ENCODE data around the gene MAP3K15. TPM values are rescaled to one million over a fixed set of nuclear protein-coding genes. Genes with fewer than 3 reads are reported as not detected.
"Not testable (repeated sequence)": the region's sequence is repeated elsewhere in the genome, so short reads cannot be mapped to it uniquely, and the experiment has no call there.

MAP3K15 gene
- total RNA-seq, 2 experiments from 2014 or later, result 0.21 to 0.38 TPM

GRCh38 chrX:19512359-19512758, 2.9 kb downstream of the MAP3K15 start:
- CTCF ChIA-PET, result no interaction called here
- Mint-ChIP-seq H3K27me3 (peaks cover 36% of the 10 kb centered on the region), H3K9me3 (ENCODE audit: low read depth) (no peaks in the 10 kb centered on the region), H3K27ac (no peak overlapping the region), H3K36me3 (no peaks in the 10 kb centered on the region), H3K4me3 (no peak overlapping the region), H3K4me1 (peaks cover 2% of the 10 kb centered on the region)
- no peak for ATAC-seq
- no peak for DNase-seq

GRCh38 chrX:19511796-19512195, 3.5 kb downstream of the MAP3K15 start:
- CTCF ChIA-PET; H3K4me3 Mint-ChIP-seq; ATAC-seq; H3K36me3 Mint-ChIP-seq; H3K9me3 Mint-ChIP-seq (ENCODE audit: low read depth); DNase-seq; H3K27ac Mint-ChIP-seq; H3K4me1 Mint-ChIP-seq: not testable (repeated sequence)
- peaks cover 30% of the 10 kb centered on the region for H3K27me3 Mint-ChIP-seq

DNA sequence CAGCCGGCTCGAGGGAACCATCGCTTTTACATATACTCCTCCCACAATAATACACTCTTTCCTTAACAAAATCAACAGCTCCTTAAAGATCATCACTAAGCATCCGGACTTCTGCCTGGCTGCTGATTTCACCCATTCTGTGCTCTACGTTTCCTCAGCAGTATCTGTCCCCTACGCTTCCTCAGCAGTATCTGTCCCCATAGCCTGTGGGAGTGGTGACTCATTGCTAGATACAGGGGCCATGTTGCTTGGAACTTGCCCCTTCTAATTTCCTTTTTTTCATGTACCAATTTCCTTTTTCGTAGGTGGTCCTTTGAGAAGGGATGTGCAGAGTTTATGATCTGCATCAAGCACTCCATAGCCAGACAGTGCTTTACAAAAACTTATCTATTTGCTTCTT, 18.6 kb downstream of the MAP3K15 start:
- H3K27ac Mint-ChIP-seq, result no peak overlapping the region
- H3K9me3 Mint-ChIP-seq (ENCODE audit: low read depth), result no peaks in the 10 kb centered on the region
- ATAC-seq (no peak), DNase-seq (no peak)
- H3K4me1 Mint-ChIP-seq, result no peaks in the 10 kb centered on the region
- H3K27me3 Mint-ChIP-seq, result peaks cover 11% of the 10 kb centered on the region
- CTCF ChIA-PET, result no interaction called here
- no peak overlapping the region for H3K4me3 Mint-ChIP-seq
- H3K36me3 Mint-ChIP-seq, result no peaks in the 10 kb centered on the region

DNA sequence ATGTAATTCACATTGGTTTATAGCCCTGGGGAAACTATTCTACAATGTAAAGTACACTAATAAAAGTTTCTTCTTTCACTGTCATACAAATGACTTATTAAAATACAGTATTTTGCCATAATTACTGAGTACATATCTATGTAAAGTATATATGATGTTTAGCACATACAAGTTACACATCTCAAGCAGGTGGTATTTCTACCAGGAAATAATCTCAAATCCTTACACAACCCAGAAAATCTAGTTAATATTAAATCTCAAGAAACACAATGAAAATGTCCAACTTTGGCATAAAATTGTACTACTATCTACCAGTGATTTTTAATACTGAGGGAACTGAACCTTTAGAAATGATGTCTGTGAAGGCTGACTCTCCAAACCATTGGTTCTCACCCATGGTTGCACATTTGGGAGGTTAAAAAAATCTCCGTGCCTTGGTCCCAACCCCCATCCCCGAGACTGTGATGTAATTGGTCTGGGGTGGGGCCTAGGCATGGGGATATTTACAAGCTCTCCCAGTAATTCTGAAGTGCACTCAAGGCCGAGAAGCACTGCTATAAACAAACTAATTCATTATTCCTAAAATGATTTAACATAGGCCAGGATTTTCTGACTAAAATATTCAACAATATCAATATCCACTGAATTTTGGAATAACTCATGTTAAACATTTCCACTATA, 27.6 kb downstream of the MAP3K15 start:
- peaks cover 5% of the 10 kb centered on the region for H3K4me1 Mint-ChIP-seq
- no peak overlapping the region for H3K27ac Mint-ChIP-seq
- no peak for ATAC-seq
- H3K27me3 Mint-ChIP-seq, result no peaks in the 10 kb centered on the region
- H3K36me3 Mint-ChIP-seq, result no peaks in the 10 kb centered on the region
- H3K4me3 Mint-ChIP-seq, result no peak overlapping the region
- CTCF ChIA-PET, result no interaction called here
- H3K9me3 Mint-ChIP-seq (ENCODE audit: low read depth), result no peaks in the 10 kb centered on the region
- no peak for DNase-seq

DNA sequence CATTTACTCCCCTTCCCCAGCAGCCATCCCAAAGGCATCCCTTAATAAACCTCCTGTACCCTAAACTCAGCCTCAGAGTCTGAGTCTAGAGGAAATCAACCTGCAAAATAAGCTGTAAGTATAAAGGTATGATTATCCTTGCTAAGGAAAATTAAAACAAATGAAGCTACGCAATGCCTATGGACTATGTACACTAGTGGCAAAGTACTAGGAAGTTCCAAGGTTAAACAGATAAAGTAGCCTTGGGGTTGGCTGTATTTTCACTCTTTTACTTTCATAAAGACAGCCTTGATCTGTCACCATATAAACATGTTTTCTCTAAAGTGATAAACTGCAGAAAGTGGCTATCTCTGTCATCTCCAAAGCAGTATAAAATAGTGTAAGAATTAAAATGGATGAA, 35.9 kb downstream of the MAP3K15 start:
- Mint-ChIP-seq H3K9me3 (ENCODE audit: low read depth) (peaks cover 2% of the 10 kb centered on the region), H3K36me3 (peaks cover 2% of the 10 kb centered on the region), H3K27ac (no peak overlapping the region), H3K4me1 (no peaks in the 10 kb centered on the region), H3K27me3 (no peaks in the 10 kb centered on the region), H3K4me3 (no peak overlapping the region)
- ATAC-seq, result no peak
- CTCF ChIA-PET, result no interaction called here
- DNase-seq, result no peak

- CTCF ChIA-PET; H3K4me3 Mint-ChIP-seq; ATAC-seq; H3K27me3 Mint-ChIP-seq; H3K9me3 Mint-ChIP-seq (ENCODE audit: low read depth); H3K4me1 Mint-ChIP-seq; H3K36me3 Mint-ChIP-seq; DNase-seq; H3K27ac Mint-ChIP-seq: not testable (repeated sequence)
These were observed 46.9 kb downstream of the MAP3K15 start for GRCh38 chrX:19468383-19468782.

DNA sequence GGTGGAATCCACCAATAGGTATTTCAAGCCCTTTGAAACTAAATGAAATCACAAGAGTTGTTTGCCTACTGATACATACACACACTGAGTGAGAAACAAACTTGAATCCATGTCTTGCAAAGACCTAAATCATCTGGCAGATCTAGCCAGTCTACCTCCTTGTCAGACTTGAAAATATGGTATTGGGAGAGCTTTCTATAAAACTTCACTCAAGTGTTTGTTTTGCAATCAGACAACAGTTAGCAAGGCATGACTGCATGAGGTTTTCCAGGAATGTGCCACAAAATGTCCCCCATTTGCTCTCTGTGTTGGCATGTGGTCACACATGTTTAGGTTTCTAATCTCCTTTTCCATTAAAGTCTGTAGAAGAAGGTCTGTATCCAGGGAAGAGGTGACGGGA, 52.4 kb downstream of the MAP3K15 start:
- DNase-seq (no peak), ATAC-seq (no peak)
- no peaks in the 10 kb centered on the region for H3K9me3 Mint-ChIP-seq (ENCODE audit: low read depth)
- no peak overlapping the region for H3K27ac Mint-ChIP-seq
- peaks cover 9% of the 10 kb centered on the region for H3K27me3 Mint-ChIP-seq
- no peak overlapping the region for H3K4me3 Mint-ChIP-seq
- no peaks in the 10 kb centered on the region for H3K36me3 Mint-ChIP-seq
- CTCF ChIA-PET, result no interaction called here
- H3K4me1 Mint-ChIP-seq, result no peaks in the 10 kb centered on the region

GRCh38 chrX:19462231-19462630, 53.1 kb downstream of the MAP3K15 start:
- Mint-ChIP-seq H3K36me3 (no peaks in the 10 kb centered on the region), H3K27me3 (peaks cover 9% of the 10 kb centered on the region), H3K4me3 (no peak overlapping the region), H3K4me1 (no peaks in the 10 kb centered on the region), H3K27ac (no peak overlapping the region), H3K9me3 (ENCODE audit: low read depth) (no peaks in the 10 kb centered on the region)
- no peak for DNase-seq
- no peak for ATAC-seq
- CTCF ChIA-PET, result no interaction called here

DNA sequence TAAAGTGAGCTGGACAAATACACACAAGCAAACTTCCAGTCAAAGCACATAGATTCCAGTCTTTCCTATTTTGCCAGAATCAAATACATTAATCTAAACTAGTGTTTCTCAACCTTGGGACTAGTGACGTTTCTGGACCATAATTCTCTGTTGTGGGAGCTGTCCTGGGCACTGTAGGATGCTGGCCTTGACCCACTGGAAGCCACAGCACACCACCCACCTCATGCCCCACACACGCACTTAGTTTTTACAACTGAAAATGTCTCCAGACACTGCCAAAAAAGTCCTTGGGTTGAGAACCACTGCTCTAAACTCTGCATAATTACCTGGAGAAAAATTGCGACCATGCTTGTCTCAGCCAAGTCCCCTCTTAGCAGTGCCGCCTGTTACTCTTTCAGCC, 57.6 kb downstream of the MAP3K15 start:
- no peaks in the 10 kb centered on the region for H3K27me3 Mint-ChIP-seq
- CTCF ChIA-PET, result no interaction called here
- ATAC-seq, result no peak
- no peaks in the 10 kb centered on the region for H3K4me1 Mint-ChIP-seq
- H3K4me3 Mint-ChIP-seq, result no peak overlapping the region
- no peaks in the 10 kb centered on the region for H3K36me3 Mint-ChIP-seq
- no peak overlapping the region for H3K27ac Mint-ChIP-seq
- DNase-seq, result no peak
- H3K9me3 Mint-ChIP-seq (ENCODE audit: low read depth), result no peaks in the 10 kb centered on the region

GRCh38 chrX:19448077-19448476, 67.2 kb downstream of the MAP3K15 start:
- no peaks in the 10 kb centered on the region for H3K27me3 Mint-ChIP-seq
- H3K9me3 Mint-ChIP-seq (ENCODE audit: low read depth), result no peaks in the 10 kb centered on the region

GRCh38 chrX:19446397-19446796, 68.9 kb downstream of the MAP3K15 start:
- no peaks in the 10 kb centered on the region for H3K27me3 Mint-ChIP-seq

More at GRCh38 chrX:19448077-19448476, 67.2 kb downstream of the MAP3K15 start:
- Mint-ChIP-seq H3K36me3 (no peaks in the 10 kb centered on the region), H3K4me3 (no peak overlapping the region), H3K27ac (no peak overlapping the region), H3K4me1 (no peaks in the 10 kb centered on the region)
- CTCF ChIA-PET, result no interaction called here
- no peak for ATAC-seq
- no peak for DNase-seq

DNA sequence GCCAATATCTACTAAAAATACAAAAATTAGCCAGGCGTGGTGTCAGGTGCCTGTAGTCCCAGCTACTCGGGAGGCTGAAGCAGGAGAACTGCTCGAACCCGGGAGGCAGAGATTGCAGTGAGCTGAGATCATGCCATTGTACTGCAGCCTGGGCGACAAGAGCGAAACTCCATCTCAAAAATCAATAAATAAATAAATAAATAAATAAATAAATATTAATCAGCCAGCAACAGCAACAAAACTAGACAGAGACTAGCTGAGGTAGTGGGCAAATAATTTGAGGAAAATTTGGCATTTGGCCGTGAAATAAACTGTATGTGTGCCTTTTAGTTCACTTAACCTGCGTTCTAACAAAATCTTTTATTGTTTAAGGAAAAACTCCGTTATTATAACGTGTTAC, 69.5 kb downstream of the MAP3K15 start:
- ATAC-seq; H3K4me3 Mint-ChIP-seq; H3K27me3 Mint-ChIP-seq; H3K36me3 Mint-ChIP-seq; H3K9me3 Mint-ChIP-seq (ENCODE audit: low read depth); H3K4me1 Mint-ChIP-seq; CTCF ChIA-PET; DNase-seq; H3K27ac Mint-ChIP-seq: not testable (repeated sequence)

More at GRCh38 chrX:19446397-19446796, 68.9 kb downstream of the MAP3K15 start:
- ATAC-seq (no peak), DNase-seq (no peak)
- Mint-ChIP-seq H3K36me3 (no peaks in the 10 kb centered on the region), H3K9me3 (ENCODE audit: low read depth) (no peaks in the 10 kb centered on the region), H3K4me3 (no peak overlapping the region), H3K4me1 (no peaks in the 10 kb centered on the region), H3K27ac (no peak overlapping the region)
- CTCF ChIA-PET, result no interaction called here

DNA sequence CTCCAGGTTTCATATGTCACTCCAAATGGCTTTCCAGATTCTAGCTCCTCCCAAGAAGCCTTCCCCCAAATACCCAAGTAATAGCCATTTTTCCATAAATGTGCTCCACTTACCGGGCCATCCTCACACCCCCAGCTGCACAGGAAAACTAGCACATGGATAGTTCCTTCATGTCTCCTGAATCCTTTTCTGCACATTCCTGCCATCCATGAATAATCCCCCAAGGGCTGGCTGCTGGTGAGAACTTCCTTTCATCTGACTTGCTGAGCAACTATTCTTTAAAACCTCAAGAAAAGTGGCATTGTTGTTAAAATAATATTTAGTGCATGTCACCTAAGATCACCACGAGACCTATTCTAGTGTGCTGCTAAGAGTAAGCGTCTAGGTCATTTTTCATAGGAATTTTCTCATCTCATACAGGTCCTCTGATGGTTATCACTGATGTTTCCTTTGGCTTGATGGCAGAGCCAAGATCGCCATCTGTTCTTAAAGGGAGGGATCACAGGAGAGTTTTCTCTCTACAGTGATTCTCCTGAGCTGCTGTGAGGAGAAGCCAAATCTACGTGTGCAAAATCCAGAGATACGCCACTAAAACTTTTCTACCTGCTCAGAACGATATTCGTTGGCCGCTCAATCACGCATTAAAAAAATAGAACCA, 71.3 kb downstream of the MAP3K15 start:
- Mint-ChIP-seq H3K4me3 (no peak overlapping the region), H3K27me3 (no peaks in the 10 kb centered on the region), H3K27ac (no peak overlapping the region), H3K4me1 (no peaks in the 10 kb centered on the region), H3K36me3 (no peaks in the 10 kb centered on the region), H3K9me3 (ENCODE audit: low read depth) (no peaks in the 10 kb centered on the region)
- no peak for DNase-seq
- CTCF ChIA-PET, result no interaction called here
- ATAC-seq, result no peak

DNA sequence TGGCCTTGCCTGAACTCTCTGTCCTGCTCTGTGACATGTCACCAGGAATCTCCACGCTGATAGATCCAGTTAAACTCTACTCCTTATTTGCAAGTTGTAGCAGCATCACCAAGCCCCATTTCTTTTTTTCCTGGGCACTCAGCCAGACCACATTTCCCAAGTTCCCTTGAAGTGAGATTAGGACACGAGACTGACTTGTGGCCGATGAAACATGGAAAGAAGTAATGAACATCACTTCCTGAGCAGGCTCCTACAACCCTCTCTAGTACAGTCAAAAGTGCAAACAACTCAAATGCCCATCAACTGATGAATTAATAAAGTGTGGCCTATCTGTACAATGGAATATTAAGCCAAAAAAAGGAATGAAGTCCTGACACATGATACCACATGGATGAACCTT, 74.6 kb downstream of the MAP3K15 start:
- ATAC-seq, result no peak
- CTCF ChIA-PET, result no interaction called here
- no peak overlapping the region for H3K4me3 Mint-ChIP-seq
- no peaks in the 10 kb centered on the region for H3K4me1 Mint-ChIP-seq
- no peaks in the 10 kb centered on the region for H3K27me3 Mint-ChIP-seq
- no peak for DNase-seq
- no peaks in the 10 kb centered on the region for H3K36me3 Mint-ChIP-seq
- H3K9me3 Mint-ChIP-seq (ENCODE audit: low read depth), result no peaks in the 10 kb centered on the region
- no peak overlapping the region for H3K27ac Mint-ChIP-seq

Measured in activated CD8-positive, alpha-beta memory T cell treated with anti-CD3 and anti-CD28 coated beads, Interleukin-2, amount 10 ng/mL, durations not matched to agents 7 days and 5 days (primary cell).